ENCODE results near the gene OPCML. TPM values are rescaled to one million over a fixed set of nuclear protein-coding genes. Genes with fewer than 3 reads are reported as not detected.

The OPCML gene
- total RNA-seq, 1 donor from 2014 or later: 4.1 TPM

DNA sequence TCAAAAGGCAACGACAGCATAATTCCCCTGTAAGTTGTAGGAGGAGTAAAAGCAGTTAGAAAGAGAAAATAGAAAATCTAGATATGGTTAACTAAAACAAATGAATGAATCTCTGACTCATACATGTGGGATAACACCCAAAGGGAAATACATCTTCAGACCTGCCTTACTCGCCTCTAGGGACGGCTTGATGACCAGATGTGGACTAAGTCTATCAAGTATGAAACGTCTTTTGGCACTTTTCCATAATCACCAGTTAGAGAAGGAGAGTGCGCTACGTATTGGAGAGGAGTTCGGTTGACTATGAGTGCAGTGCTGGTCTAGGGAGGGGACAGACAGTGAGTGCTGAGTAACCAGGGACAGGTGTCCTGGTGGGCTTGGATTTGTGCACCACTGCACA, 459.9 kb downstream of the OPCML start:
- Mint-ChIP-seq H3K4me3 (ENCODE audit: unreplicated experiment) (no peak overlapping the region), H3K4me1 (ENCODE audit: unreplicated experiment) (no peaks in the 10 kb centered on the region), H3K27me3 (ENCODE audit: unreplicated experiment) (no peaks in the 10 kb centered on the region), H3K9me3 (ENCODE audit: unreplicated experiment) (no peaks in the 10 kb centered on the region), H3K36me3 (ENCODE audit: low read depth, unreplicated experiment) (no peaks in the 10 kb centered on the region), H3K27ac (ENCODE audit: unreplicated experiment) (no peak overlapping the region)
- DNase-seq (ENCODE audit: low spot score): no peak
- TF ChIP-seq, protein P1, sequence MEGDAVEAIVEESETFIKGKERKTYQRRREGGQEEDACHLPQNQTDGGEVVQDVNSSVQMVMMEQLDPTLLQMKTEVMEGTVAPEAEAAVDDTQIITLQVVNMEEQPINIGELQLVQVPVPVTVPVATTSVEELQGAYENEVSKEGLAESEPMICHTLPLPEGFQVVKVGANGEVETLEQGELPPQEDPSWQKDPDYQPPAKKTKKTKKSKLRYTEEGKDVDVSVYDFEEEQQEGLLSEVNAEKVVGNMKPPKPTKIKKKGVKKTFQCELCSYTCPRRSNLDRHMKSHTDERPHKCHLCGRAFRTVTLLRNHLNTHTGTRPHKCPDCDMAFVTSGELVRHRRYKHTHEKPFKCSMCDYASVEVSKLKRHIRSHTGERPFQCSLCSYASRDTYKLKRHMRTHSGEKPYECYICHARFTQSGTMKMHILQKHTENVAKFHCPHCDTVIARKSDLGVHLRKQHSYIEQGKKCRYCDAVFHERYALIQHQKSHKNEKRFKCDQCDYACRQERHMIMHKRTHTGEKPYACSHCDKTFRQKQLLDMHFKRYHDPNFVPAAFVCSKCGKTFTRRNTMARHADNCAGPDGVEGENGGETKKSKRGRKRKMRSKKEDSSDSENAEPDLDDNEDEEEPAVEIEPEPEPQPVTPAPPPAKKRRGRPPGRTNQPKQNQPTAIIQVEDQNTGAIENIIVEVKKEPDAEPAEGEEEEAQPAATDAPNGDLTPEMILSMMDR (IDR thresholded peaks at IDR 0.05; ENCODE audit: unreplicated experiment): no peak

DNA sequence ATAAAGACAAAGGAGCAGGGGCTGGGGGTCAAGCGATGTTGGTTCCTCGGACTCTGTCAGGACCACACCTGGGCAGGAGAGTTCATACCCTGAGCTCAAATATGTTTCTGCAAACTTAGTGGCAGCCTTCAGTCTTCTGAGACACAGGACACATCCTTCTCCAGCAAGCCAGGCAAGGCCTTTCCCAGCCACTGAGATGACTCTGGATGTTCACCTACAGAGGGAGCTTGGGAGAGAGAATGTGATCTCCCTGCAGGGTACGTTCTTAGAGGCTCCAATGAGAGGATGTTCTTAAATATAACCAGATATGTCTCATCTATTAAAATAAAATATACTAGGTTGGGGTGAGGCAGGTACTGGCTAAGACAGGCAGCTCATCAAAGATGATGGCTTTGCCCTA, 461.5 kb downstream of the OPCML start:
- Mint-ChIP-seq H3K9me3 (ENCODE audit: unreplicated experiment) (no peaks in the 10 kb centered on the region), H3K27me3 (ENCODE audit: unreplicated experiment) (no peaks in the 10 kb centered on the region), H3K27ac (ENCODE audit: unreplicated experiment) (no peak overlapping the region), H3K36me3 (ENCODE audit: low read depth, unreplicated experiment) (no peaks in the 10 kb centered on the region), H3K4me1 (ENCODE audit: unreplicated experiment) (peaks cover 3% of the 10 kb centered on the region), H3K4me3 (ENCODE audit: unreplicated experiment) (no peak overlapping the region)
- DNase-seq (ENCODE audit: low spot score): no peak
- TF ChIP-seq, protein P1 (IDR thresholded peaks at IDR 0.05; ENCODE audit: unreplicated experiment): no peak

DNA sequence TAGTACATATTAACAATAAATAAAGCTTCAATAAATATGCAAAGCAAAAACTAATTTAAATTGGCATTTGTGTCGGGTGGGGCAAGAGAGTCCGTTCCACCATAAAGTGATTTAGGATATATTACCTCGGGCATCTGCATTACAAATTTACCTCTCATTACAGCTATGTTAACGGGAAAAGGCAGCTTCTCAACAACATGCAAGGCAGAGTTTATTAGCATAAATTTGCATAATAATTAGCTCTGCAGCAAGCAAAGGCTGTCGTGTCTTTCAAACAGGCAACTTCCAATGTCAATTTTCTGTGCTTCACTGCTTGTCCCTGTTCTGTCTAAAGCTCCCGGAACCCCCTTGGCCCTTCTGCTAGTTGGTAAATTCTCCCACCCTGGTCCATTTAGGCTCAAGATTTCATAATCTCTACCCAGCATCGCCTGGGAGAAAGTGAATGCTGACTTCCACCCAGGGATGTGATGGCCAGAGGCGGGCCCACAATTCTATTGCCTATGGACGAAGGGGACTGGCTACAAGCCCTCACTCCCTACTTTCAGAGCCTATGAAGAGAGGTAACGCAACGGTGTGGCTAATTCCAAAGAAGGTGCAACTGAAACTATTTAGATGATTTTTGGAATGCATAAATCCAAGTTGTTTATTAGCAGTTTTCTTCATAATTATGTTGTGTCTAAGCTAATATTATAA, 462.1 kb downstream of the OPCML start:
- H3K4me3 Mint-ChIP-seq (ENCODE audit: unreplicated experiment): no peak overlapping the region
- no peak for DNase-seq (ENCODE audit: low spot score)
- no peaks in the 10 kb centered on the region for H3K27me3 Mint-ChIP-seq (ENCODE audit: unreplicated experiment)
- peaks cover 3% of the 10 kb centered on the region for H3K4me1 Mint-ChIP-seq (ENCODE audit: unreplicated experiment)
- H3K27ac Mint-ChIP-seq (ENCODE audit: unreplicated experiment): no peak overlapping the region
- no peaks in the 10 kb centered on the region for H3K9me3 Mint-ChIP-seq (ENCODE audit: unreplicated experiment)
- no peaks in the 10 kb centered on the region for H3K36me3 Mint-ChIP-seq (ENCODE audit: low read depth, unreplicated experiment)
- TF ChIP-seq, protein P1 (IDR thresholded peaks at IDR 0.05; ENCODE audit: unreplicated experiment): no peak

DNA sequence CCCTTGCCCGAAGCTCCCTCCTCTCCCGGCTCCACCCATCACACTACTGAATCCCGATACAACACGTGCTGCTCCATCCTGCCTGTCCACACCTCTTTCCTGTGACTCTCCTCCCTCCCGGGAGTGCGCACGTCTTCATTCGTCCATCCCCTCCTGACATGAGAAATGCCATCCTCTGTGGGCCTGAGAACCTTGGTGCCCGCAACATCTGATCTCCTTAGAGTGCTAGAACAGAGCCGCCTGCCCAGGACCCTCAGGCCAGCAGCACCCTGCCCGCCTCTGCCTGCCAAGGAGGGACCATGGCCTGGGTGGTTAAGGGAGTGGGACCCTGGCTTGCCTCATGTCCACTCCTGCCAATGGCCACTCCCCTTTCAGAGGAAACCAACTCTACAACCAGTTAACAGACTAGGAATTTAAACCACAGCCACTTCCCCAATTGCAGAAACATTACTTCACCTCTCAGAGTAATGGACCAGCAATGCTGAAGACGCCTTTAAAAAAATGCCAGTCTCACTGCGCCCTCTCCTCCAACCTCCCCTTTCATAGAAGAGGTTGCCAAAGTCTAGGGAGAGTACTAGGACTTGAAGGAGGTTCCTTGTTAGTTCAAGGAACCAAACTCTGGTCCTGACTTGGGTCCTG, 466.3 kb downstream of the OPCML start:
- Mint-ChIP-seq H3K4me3 (ENCODE audit: unreplicated experiment) (no peak overlapping the region), H3K9me3 (ENCODE audit: unreplicated experiment) (no peaks in the 10 kb centered on the region), H3K36me3 (ENCODE audit: low read depth, unreplicated experiment) (no peaks in the 10 kb centered on the region), H3K4me1 (ENCODE audit: unreplicated experiment) (peaks cover 25% of the 10 kb centered on the region), H3K27me3 (ENCODE audit: unreplicated experiment) (peaks cover 3% of the 10 kb centered on the region), H3K27ac (ENCODE audit: unreplicated experiment) (peak overlapping the region; percentile 80)
- no peak for DNase-seq (ENCODE audit: low spot score)
- TF ChIP-seq, protein P1 (IDR thresholded peaks at IDR 0.05; ENCODE audit: unreplicated experiment): no peak

DNA sequence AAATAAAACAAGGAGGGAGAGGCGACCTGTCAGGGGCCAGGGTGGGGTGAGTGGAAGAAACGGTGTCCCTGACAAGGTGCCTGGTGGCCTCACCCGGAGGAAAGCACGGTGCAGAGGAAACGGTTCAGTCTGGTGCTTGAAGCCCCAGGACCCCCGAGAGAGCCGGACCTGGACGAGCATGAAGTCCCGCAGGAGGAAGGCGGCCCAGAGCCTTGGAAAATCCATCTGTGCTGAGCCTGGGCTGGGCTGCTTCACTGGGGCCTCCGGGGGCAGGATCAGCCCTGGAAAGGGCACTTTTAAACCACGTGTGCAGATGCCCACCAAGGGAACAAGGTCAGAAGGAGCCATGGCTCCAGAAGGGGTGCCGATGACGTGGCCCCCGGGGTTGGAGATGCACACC, 467.3 kb downstream of the OPCML start:
- H3K27me3 Mint-ChIP-seq (ENCODE audit: unreplicated experiment): peaks cover 3% of the 10 kb centered on the region
- H3K4me1 Mint-ChIP-seq (ENCODE audit: unreplicated experiment): peaks cover 27% of the 10 kb centered on the region
- TF ChIP-seq, protein P1 (IDR thresholded peaks at IDR 0.05; ENCODE audit: unreplicated experiment): no peak
- H3K27ac Mint-ChIP-seq (ENCODE audit: unreplicated experiment): peak overlapping the region; percentile 95
- no peaks in the 10 kb centered on the region for H3K9me3 Mint-ChIP-seq (ENCODE audit: unreplicated experiment)
- peak; percentile 13 for DNase-seq (ENCODE audit: low spot score)
- H3K4me3 Mint-ChIP-seq (ENCODE audit: unreplicated experiment): peak overlapping the region; percentile 35
- no peaks in the 10 kb centered on the region for H3K36me3 Mint-ChIP-seq (ENCODE audit: low read depth, unreplicated experiment)
